GM18526 (cell line): ENCODE measurements around the gene ISLR.

Source experiments
- POLR2A ChIP-seq: IDR thresholded peaks from 3 replicates; pipeline ENCODE4 v1.6.1; 2011; ENCODE audit not compliant: insufficient read length; ENCODE audit errors: extremely low read depth

Gene ISLR

GRCh38 chr15:74157868-74158827 lies 15.4 kb upstream of the ISLR start:
- no peak for TF ChIP-seq POLR2A

GRCh38 chr15:74158855-74159650 lies 14.5 kb upstream of the ISLR start:
- TF ChIP-seq POLR2A: no peak

- no peak for TF ChIP-seq POLR2A
These were observed 13.7 kb upstream of the ISLR start for GRCh38 chr15:74159773-74160172.

GRCh38 chr15:74165461-74165860 lies 8.0 kb upstream of the ISLR start:
- no peak for TF ChIP-seq POLR2A

GRCh38 chr15:74167891-74168331 lies 5.6 kb upstream of the ISLR start:
- no peak for TF ChIP-seq POLR2A

- no peak for TF ChIP-seq POLR2A
These were observed 4.8 kb upstream of the ISLR start for GRCh38 chr15:74168711-74169126.

GRCh38 chr15:74170071-74170844 lies 3.3 kb upstream of the ISLR start:
- TF ChIP-seq POLR2A: no peak

GRCh38 chr15:74170875-74171578 lies 2.5 kb upstream of the ISLR start:
- TF ChIP-seq POLR2A: no peak

- no peak for TF ChIP-seq POLR2A
These were observed 1.5 kb upstream of the ISLR start for GRCh38 chr15:74171965-74172541.

GRCh38 chr15:74172701-74173379 lies 670 bp upstream of the ISLR start:
- TF ChIP-seq POLR2A: no peak

GRCh38 chr15:74174219-74174957 lies 878 bp downstream of the ISLR start:
- TF ChIP-seq POLR2A: no peak

GRCh38 chr15:74174958-74175253 lies 1.4 kb downstream of the ISLR start:
- no peak for TF ChIP-seq POLR2A
